NK-92 treated with Interleukin-12 subunit alpha and Interleukin-12 subunit beta, amount 100 ng/mL, for 24 hours (cell line): Measurements from ENCODE around the gene NEK11.
"Not testable (repeated sequence)": the region's sequence is repeated elsewhere in the genome, so short reads cannot be mapped to it uniquely, and the experiment has no call there.

Experiments used
- DNase-seq: peaks from one replicate; lab custom pipeline; 2025; lab: John Stamatoyannopoulos, UW

The NEK11 gene

GRCh38 chr3:131042271-131042985 lies 15.8 kb downstream of the NEK11 start:
- not testable (repeated sequence) for DNase-seq

GRCh38 chr3:131047582-131047981 lies 20.9 kb downstream of the NEK11 start:
- DNase-seq: no peak

GRCh38 chr3:131048030-131048429 lies 21.4 kb downstream of the NEK11 start:
- no peak for DNase-seq

- no peak for DNase-seq
Observed at GRCh38 chr3:131050001-131050400, 23.3 kb downstream of the NEK11 start.

- no peak for DNase-seq
Observed at GRCh38 chr3:131053043-131053859, 26.6 kb downstream of the NEK11 start.

- no peak for DNase-seq
Observed at GRCh38 chr3:131067983-131068382, 41.3 kb downstream of the NEK11 start.

GRCh38 chr3:131072099-131072559 lies 45.5 kb downstream of the NEK11 start:
- no peak for DNase-seq

GRCh38 chr3:131072845-131073244 lies 46.2 kb downstream of the NEK11 start:
- DNase-seq: no peak

GRCh38 chr3:131075632-131076328 lies 49.1 kb downstream of the NEK11 start:
- DNase-seq: no peak

- no peak for DNase-seq
Observed at GRCh38 chr3:131077904-131078303, 51.2 kb downstream of the NEK11 start.

GRCh38 chr3:131079086-131079485 lies 52.4 kb downstream of the NEK11 start:
- DNase-seq: no peak

GRCh38 chr3:131081224-131081623 lies 54.5 kb downstream of the NEK11 start:
- DNase-seq: no peak

GRCh38 chr3:131082246-131082645 lies 55.6 kb downstream of the NEK11 start:
- DNase-seq: no peak

- DNase-seq: no peak
Observed at GRCh38 chr3:131082871-131083863, 56.5 kb downstream of the NEK11 start.

GRCh38 chr3:131091768-131092167 lies 65.1 kb downstream of the NEK11 start:
- DNase-seq: no peak

- no peak for DNase-seq
Observed at GRCh38 chr3:131107637-131108433, 81.2 kb downstream of the NEK11 start.

GRCh38 chr3:131109156-131109555 lies 82.5 kb downstream of the NEK11 start:
- no peak for DNase-seq

GRCh38 chr3:131110087-131110486 lies 83.4 kb downstream of the NEK11 start:
- no peak for DNase-seq

- DNase-seq: no peak
Observed at GRCh38 chr3:131114256-131114655, 87.6 kb downstream of the NEK11 start.

GRCh38 chr3:131125684-131126083 lies 99.0 kb downstream of the NEK11 start:
- DNase-seq: no peak

GRCh38 chr3:131140891-131141290 lies 114.2 kb downstream of the NEK11 start:
- no peak for DNase-seq
